GM19467 (cell line): Measurements from ENCODE around the gene LAMA5.

Source experiments
- ATAC-seq: cut with Tn5 transposase; IDR thresholded peaks from one replicate; pipeline ENCODE4 v1.9.1; 2021; ENCODE audit warnings: mild to moderate bottlenecking, moderate library complexity; ENCODE audit not compliant: unreplicated experiment

The LAMA5 gene

GRCh38 chr20:62268228-62268900 lies 98.7 kb downstream of the LAMA5 start:
- no peak for ATAC-seq

DNA sequence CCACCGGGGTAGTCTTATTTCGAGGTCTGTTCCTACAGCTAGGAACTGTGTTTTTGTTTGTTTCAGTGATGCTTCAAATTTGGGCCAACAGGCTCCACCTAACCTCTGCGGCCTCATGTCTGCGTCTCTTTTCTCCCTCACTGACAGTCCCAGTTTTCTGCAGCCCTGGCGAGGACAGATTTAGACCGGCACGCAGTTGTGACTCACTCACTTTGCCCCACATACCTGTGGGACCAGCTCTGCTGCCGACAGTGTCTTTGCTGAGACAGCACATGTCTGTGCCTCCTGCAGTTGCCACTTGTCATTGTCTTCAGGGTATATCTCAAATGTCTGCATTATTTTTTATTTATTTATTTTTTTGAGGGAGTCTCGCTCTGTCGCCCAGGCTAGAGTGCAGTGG lies 99.6 kb downstream of the LAMA5 start:
- no peak for ATAC-seq

- no peak for ATAC-seq
These were observed 100.3 kb downstream of the LAMA5 start for GRCh38 chr20:62266851-62267250.

- ATAC-seq = no peak
These were observed 100.8 kb downstream of the LAMA5 start for GRCh38 chr20:62266340-62266739.

DNA sequence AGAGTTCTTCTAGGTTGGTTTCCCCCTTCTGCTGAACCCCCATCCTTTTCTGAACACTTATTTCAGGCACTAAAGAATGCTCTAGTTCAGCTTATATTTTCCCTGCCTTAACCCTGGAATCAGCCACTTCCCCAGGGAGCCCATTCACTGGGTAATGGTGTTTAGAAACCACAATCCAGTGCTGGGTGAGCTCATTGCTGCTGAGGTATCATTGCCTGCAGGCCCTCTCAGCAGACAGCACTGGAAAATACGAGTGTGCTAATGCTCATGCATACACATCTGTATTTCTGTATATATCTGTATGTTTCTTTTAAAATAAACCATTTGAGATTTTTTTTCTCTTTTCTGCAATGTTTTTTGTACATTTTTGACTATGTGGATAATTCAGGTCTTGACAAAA lies 101.7 kb downstream of the LAMA5 start:
- ATAC-seq = no peak

DNA sequence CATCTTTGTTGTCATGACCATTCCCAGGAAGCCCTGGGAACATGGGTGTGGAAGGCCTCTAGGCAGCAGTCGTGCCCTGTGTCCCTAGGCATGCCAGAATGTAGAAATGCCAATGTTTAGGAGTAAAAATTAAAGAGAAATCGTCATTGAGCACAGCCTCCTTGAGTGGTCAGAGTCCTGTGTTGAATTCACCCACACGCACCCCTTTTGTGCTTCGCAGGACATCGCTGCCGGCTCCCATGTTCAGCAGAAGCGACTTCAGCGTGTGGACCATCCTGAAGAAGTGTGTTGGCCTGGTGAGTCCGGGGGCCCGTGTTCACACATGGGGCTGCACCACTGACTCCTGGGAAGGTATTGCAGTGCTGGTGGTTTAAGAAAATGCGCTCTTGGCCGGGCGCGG lies 103.7 kb downstream of the LAMA5 start:
- no peak for ATAC-seq

- ATAC-seq = no peak
These were observed 105.0 kb downstream of the LAMA5 start for GRCh38 chr20:62262064-62262463.

DNA sequence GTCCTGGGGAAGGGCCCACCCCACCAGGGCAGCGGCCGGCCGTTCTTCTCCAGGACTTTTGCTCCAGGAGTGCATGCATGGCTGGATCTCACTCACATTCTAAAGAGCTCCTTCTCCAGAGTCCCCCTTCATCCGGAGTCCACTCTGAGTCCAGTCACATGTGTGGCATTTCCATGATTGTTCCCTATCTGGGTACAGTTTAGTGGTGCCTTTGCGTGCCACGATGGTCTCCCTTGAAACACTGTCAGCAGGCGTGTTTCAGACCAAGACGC lies 107.9 kb downstream of the LAMA5 start:
- ATAC-seq = no peak
